NB4 (cell line): ENCODE results near the gene TFCP2.
A peak's percentile ranks its signal among the peaks of the same experiment; 100 is the strongest.

Source experiments
- DNase-seq: peaks from one replicate; pipeline ENCODE4 v3.0.0; 2010; ENCODE audit warnings: low read depth
- H3K4me3 ChIP-seq: one replicate; pipeline ENCODE4 v1.5.1; 2011; ENCODE audit warnings: mild to moderate bottlenecking, low read depth, low read length, moderate library complexity
- MYC ChIP-seq: IDR thresholded peaks from 2 replicates; pipeline ENCODE4 v1.6.1; 2011; ENCODE audit warnings: low read depth, low read length
- POLR2A ChIP-seq: IDR thresholded peaks from 2 replicates; pipeline ENCODE4 v1.6.1; 2011; ENCODE audit warnings: mild to moderate bottlenecking; ENCODE audit not compliant: insufficient read length; ENCODE audit errors: extremely low read depth
- TF ChIP-seq, protein P1 (sequence below): IDR thresholded peaks from one replicate; pipeline ENCODE4 v1.5.1; 2012; ENCODE audit warnings: low read depth, low read length
- TF ChIP-seq, protein P2 (sequence below): IDR thresholded peaks from 2 replicates; pipeline ENCODE4 v1.6.1; 2011; ENCODE audit warnings: low read depth, low read length

TFCP2 gene

DNA sequence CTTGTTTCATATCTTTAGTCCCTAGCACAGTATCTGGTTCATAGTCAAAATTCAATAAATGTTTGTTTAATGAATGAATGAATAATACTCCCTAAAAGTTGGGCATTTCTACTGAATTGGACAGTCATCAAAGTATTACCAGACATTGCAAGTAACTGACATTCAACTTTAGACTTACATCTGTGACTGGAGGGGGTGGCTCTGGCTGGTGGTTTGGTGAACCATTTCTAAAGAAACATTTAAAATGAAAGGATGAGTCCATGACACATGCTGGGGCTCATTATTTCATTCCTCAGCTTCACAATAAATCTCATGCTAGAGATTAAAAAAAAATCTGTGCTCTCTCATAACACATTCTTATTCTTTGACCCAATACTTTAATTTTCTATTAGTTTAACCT, 69.0 kb downstream of the TFCP2 start:
- no peak for TF ChIP-seq MYC
- no peak for TF ChIP-seq POLR2A
- TF ChIP-seq, protein P1, sequence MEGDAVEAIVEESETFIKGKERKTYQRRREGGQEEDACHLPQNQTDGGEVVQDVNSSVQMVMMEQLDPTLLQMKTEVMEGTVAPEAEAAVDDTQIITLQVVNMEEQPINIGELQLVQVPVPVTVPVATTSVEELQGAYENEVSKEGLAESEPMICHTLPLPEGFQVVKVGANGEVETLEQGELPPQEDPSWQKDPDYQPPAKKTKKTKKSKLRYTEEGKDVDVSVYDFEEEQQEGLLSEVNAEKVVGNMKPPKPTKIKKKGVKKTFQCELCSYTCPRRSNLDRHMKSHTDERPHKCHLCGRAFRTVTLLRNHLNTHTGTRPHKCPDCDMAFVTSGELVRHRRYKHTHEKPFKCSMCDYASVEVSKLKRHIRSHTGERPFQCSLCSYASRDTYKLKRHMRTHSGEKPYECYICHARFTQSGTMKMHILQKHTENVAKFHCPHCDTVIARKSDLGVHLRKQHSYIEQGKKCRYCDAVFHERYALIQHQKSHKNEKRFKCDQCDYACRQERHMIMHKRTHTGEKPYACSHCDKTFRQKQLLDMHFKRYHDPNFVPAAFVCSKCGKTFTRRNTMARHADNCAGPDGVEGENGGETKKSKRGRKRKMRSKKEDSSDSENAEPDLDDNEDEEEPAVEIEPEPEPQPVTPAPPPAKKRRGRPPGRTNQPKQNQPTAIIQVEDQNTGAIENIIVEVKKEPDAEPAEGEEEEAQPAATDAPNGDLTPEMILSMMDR, result no peak
- TF ChIP-seq, protein P2, sequence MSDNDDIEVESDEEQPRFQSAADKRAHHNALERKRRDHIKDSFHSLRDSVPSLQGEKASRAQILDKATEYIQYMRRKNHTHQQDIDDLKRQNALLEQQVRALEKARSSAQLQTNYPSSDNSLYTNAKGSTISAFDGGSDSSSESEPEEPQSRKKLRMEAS, result no peak
- no peak overlapping the region for H3K4me3 ChIP-seq
- DNase-seq, result no peak

DNA sequence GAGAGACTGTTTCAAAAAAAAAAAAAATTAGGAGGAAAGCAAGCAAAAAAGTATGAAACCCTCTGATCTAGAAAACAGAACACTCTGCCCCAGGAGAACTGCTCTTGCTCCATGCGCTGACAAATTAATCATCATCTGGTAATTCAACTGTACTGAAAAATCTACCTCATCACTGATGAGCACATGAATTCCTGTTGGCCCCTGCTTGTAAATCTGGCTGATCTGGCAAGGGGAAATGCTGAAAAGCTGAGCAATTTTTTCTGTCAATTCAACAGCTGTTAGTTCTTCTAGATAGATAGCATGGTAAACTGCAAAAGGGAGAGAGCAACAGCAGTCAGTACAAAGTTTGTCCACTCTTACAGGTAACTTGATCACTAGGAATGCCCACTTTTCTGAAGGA, 74.3 kb downstream of the TFCP2 start:
- no peak overlapping the region for H3K4me3 ChIP-seq
- TF ChIP-seq MYC (no peak), POLR2A (no peak)
- TF ChIP-seq, protein P2, result no peak
- TF ChIP-seq, protein P1, result no peak
- no peak for DNase-seq

DNA sequence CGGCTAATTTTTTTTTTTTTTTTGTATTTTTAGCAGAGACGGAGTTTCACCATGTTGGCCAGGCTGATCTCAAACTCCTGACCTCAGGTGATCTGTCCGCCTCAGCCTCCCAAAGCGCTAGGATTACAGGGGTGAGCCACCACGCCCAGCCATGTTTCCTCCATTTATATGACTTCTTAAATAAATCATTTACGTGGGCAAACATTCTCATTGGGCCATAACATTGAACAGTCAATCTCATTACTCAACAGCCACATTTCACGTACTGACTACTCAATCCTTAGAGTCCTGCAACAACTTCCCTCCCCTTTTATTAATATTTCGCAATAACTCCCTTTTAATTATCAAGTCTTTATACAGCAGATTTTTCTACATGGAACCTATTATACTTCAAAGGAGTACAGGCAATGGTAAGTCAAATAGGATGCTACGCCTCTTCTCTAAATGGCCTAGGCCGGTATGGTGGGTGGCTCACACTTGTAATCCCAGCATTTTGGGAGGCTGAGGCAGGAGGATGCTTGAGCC, 82.2 kb downstream of the TFCP2 start:
- TF ChIP-seq MYC, result no peak
- TF ChIP-seq, protein P2, result no peak
- TF ChIP-seq POLR2A, result no peak
- TF ChIP-seq, protein P1, result no peak
- H3K4me3 ChIP-seq, result no peak overlapping the region
- DNase-seq, result no peak

DNA sequence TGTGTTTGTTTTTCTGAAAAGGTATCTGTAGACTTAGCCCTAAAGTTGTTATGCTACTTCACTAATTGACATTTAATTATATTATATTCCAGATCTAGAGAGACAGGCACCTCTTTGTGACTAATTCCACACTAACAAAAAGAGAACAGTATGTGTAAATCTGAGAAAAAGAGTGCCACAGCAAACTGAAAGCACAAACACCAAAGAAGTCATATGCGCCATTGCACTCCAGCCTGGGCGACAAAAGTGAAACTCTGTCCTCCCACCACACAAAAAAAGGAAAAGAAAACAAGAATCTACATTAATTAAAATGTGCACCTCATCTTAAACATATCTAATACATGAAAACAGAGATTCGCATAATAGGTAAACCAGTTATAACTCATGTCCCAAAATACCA, 85.1 kb downstream of the TFCP2 start:
- no peak for DNase-seq
- no peak overlapping the region for H3K4me3 ChIP-seq
- TF ChIP-seq POLR2A (no peak), MYC (no peak)
- TF ChIP-seq, protein P2, result no peak
- TF ChIP-seq, protein P1, result no peak

DNA sequence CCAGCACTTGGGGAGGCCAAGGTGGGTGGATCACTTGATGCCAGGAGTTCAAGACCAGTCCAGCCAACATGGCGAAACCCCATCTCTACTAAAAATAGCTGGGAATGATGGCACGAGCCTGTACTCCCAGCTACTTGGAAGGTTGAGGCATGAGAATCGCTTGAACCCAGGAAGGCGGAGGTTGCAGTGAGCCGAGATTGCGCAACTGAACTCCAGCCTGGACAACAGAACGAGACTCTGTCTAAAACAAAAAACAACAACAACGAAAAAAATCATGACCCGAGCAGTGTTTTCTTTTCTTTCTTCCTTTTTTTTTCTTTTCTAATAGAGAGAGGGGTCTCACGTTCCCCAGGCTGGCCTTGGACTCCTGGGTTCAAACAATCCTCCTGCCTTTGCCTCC, 86.0 kb downstream of the TFCP2 start:
- TF ChIP-seq MYC, result no peak
- TF ChIP-seq, protein P2, result no peak
- no peak for TF ChIP-seq POLR2A
- TF ChIP-seq, protein P1, result no peak
- no peak overlapping the region for H3K4me3 ChIP-seq
- no peak for DNase-seq

DNA sequence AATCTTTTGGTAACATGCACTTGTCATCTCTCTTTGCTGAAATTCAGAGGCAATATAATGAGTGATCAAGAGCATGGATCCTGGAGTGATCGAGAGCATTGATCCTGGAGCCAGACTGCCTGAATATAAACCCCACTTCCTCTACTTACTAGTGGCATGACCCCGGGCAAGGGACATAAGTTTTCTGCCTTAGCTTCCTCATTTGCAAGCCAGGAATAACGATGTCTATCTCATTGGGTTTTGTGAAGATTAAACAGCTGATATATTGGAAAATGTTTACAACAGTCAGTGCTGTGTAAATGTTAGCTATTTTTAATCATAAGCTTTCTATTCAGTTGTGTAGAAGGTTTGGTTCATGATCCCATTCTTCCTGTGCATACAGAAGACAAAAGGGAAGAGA, 87.2 kb downstream of the TFCP2 start:
- H3K4me3 ChIP-seq, result no peak overlapping the region
- peak; percentile 64 for DNase-seq
- no peak for TF ChIP-seq MYC
- TF ChIP-seq, protein P2, result no peak
- TF ChIP-seq, protein P1, result no peak
- TF ChIP-seq POLR2A, result no peak
